NCI-H2171 (cell line): ENCODE measurements around the gene PARVG.

Experiments used
- DNase-seq: peaks from one replicate; lab custom pipeline; 2025; lab: John Stamatoyannopoulos, UW

Gene PARVG

DNA sequence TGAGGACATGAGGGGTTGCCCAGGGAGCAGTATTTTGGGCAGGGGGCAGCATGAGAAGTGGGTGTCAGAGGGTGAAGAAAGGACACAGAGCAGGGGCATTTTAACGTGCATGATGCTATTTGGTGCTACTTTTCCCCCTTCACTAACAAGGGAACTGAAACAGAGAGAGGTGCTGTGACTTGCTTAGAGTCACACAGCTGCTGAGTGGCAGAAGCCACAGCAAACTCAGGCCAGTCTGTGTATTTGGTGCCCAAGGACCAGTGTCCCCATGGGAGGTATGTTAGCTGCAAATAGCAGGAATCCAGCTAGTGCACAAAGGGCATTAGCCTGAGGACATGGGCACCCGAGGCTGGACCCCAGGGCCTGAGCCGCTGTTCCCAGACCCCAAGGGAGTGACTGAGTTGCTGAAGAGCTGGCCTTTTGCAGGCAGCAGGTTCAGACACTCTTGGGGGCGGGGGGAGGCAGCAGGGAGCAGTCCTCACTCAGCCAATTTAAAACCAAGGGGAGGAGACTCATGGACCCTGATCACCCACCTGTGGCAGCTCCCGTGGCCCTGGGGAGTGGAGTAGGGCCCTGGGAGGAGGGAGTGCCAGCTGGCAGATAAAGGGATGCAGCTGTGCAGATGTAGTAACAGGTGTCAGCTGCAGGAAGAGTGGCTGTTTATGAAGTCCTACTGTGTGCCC is 14.6 kb downstream of the PARVG start:
- peak; percentile 35 for DNase-seq

GRCh38 chr22:44196241-44196640 is 15.5 kb downstream of the PARVG start:
- no peak for DNase-seq

DNA sequence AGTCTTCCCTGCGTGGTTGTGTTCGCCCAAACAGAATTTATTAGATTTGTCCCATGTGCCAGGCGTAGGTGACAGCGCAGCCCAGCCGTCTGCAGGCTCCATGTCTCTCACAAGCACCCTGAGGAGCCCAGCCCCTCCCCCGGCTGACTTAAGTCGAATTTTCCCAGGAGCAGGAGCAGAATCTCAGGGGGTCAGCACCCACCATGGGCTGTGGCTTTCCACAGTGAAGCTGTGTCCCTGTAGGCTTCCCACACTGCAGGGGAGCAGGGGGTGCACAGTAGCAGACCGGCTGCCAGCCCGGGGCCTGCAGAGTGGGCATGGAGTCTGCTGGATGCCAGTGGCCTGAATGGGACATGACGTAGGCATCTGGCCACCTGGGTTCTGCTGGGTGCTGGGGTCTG is 16.0 kb downstream of the PARVG start:
- DNase-seq: no peak

DNA sequence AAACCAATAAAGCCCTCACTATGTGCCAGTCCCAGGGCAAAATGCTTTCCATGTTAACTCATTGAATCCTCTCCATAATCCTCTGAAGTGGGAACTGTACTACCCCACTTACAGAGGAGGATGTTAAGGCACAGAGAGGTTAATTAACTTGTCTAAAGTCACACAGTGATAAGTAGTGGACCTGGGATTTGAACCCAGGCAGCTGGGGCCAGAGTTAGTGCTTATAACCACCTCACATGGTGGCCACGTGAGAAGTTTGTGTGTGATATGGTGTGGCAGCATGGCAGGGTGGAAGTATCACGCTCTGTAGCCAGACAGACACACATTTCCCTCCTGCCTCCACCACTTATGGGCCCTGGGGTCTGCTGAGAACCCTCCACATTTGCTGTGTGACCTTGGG is 16.5 kb downstream of the PARVG start:
- DNase-seq: no peak

- DNase-seq: no peak
Measured at GRCh38 chr22:44199164-44199563, 18.4 kb downstream of the PARVG start.

DNA sequence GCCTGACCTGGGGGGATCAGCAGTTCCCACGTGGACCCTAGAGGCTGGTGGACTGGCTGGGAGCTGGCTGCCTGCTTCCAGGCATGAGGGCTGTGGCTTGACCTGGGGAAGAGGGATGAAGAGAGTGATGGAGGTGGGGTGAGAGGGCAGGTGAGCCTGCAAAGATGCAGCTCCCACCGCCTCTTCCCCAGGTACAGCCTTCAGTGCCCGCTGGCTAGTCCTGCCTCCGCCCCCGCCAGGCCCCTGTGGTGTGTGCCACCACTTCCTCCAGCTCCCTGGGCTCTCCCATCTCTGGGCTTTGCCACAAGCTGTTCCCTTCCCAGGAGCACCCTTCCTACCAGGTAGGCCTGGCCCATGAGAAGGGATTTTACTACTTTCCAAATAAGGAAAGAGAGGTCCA is 19.1 kb downstream of the PARVG start:
- no peak for DNase-seq

DNA sequence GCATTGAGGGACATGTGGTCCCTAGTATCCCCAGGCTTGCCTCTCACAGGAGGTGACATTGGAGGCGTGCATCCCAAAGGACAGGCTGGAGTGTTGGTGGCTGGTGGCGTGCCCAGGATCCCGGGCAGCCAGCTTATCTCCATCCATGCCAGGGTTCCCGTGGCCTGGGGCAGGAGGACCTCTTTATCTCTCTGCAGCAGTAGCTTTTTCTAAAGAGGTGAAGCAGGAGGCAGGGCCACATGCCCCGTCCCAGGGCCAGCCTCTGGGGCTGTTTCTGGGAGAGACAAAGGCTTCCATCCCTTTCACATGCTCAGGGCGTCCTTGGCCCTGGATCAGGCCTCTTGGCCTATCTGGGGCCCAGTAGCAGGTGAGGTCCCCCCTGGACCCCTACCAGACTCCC is 19.7 kb downstream of the PARVG start:
- DNase-seq: no peak

GRCh38 chr22:44200855-44201550 is 20.3 kb downstream of the PARVG start:
- DNase-seq: no peak

DNA sequence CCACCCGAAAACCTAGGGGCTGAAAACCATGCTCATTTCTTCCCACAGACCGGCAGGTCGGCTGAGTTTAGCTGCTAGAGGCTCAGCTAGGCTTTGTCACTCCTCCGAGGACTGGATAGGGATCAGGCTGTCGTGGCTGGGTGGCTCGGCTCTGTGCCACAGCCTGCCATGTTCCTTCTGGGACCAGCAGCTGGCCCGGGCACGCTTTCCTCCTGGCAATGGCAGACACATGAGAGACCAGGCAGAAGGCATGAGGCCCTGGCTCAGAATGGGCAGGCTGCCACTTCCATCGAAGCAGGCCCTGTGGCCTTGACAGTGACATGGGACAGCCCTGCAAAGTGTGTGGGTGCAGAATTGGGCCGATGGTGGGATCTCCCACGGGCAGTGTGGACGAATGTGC is 20.9 kb downstream of the PARVG start:
- no peak for DNase-seq

DNA sequence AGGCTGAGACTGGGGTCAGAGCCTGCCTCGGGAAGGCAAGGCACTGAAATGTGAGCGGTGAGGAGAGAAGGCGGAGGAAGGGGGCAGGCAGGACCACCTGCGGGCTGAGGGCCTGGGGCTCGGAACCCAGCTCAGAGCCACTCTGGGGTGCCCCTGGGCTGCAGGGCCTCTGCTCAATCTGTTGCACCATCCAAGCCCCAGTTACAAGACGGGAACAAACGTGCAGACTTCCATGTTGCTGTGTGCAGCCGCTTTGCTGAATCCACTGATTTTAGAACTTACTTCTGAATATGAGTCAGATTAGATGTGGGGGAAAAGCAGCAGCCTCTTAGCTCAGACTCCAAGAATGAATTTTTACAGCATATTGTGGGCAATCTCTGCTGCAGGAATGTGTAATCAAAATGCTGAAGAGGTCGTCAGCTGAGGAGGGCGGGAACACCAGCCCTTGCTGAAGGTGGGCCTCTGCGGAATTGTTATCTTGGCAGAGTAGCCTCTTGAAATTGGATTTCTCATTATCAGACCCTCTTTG is 21.6 kb downstream of the PARVG start:
- no peak for DNase-seq

DNA sequence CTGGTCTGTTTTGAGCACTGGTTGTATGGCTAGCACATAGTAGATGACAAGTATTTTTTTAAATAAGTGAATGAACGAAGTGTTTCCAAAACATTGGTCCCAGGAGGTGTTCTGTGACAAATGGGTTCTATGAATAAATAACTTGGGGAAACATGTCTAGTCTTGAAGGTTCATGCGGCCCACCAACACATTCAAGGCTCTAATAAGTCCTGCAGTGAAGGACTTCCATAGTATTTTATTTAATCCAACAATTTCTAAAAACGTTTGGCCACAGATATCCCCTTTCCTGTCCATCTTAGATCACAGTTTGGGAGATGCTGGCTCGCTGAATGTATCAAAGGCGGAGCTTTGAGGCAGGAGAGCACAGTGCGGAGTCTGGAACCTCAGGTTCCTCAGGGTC is 22.5 kb downstream of the PARVG start:
- no peak for DNase-seq

GRCh38 chr22:44204739-44205515 is 24.2 kb downstream of the PARVG start:
- no peak for DNase-seq

- DNase-seq: no peak
Measured at GRCh38 chr22:44205516-44206329, 25.0 kb downstream of the PARVG start.

DNA sequence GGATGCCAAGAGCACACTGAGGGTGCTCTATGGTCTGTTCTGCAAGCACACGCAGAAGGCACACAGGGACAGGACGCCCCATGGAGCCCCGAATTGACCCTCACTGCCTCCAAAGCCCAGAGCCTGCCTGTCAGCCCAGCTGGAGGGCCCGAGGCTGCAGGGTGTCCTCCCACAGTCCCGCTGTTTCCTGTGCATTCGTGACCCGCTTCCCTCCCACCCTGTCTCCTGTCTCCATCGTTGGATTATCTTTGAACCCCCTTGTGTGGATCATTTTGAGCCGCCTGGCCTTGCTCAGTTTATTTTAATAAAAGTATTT is 25.6 kb downstream of the PARVG start:
- DNase-seq: no peak

DNA sequence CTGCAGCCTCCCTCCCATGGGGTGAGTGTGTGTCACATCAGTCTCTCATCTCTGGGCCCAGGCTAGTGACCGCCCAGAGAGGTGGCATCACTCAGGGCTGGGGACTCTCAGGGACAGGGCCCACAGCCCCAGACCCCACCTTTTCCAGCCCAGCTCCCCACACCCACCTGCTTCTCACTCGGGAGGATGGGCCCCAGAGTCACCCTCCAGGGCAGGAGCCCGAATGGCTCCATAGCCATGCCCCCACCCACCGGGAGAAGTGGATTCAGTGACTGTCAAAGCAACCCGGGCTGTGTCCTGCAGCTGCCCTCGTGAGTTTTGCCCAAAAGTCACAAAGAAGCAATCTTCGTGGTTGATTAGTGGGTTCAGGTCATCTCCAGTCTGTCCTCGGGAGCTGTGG is 26.0 kb downstream of the PARVG start:
- DNase-seq: no peak

DNA sequence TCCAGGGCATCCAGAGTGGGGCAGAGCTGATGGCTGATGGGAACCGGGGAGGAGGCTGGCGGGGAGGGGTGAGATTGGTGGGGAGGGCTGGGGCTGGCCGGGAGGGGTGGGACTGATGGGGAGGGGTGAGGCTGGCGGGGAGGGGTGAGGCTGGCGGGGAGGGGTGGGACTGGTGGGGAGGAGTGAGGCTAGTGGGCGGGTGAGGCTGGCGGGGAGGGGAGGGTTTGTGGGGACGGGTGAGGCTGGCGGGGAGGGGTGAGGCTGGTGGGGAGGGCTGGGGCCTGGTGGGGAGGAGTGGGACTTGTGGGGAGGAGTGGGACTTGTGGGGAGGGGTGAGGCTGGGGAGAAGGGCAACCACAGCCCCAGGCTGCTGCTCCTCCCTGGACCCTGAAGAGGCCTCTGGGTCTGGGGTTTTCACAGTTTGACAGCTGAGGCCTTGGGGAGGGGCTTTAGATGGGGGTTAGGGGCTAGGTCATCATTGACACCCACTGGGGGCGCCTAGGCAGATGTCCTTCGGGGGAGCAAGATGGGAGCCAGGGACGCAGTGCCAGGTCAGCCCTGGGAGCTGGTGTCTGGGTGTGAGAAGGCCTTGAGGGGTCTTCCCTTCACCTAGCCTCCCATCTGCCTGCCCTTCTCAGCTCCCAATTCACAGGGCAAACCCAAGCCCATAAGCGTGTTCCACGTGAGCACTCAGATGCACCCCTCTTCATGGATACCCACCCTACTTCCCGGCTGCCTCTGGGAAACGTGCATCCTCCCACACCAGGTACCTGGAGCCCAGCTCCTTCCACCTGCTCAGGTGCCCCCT is 26.7 kb downstream of the PARVG start:
- no peak for DNase-seq

- DNase-seq: no peak
Measured at GRCh38 chr22:44207981-44208317, 27.2 kb downstream of the PARVG start.

DNA sequence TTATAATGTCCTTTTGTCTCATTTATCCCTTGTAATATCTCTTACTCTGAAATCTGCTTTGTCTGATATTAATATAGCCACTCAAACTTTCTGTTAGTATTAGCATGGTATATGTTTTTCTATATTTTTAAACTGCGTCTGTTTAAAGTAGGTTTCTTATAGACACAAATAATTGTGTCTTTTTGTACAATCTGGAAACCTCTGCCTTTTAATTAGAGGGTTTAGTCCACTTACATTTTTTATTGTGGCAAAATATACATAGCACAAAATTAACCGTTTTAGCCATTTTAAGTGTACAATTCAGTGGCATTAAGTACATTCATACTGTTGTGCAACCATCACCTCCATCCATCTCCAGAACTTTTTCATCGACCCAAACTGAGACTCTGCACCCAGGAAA is 28.6 kb downstream of the PARVG start:
- DNase-seq: no peak

GRCh38 chr22:44210722-44211121 is 30.0 kb downstream of the PARVG start:
- no peak for DNase-seq

DNA sequence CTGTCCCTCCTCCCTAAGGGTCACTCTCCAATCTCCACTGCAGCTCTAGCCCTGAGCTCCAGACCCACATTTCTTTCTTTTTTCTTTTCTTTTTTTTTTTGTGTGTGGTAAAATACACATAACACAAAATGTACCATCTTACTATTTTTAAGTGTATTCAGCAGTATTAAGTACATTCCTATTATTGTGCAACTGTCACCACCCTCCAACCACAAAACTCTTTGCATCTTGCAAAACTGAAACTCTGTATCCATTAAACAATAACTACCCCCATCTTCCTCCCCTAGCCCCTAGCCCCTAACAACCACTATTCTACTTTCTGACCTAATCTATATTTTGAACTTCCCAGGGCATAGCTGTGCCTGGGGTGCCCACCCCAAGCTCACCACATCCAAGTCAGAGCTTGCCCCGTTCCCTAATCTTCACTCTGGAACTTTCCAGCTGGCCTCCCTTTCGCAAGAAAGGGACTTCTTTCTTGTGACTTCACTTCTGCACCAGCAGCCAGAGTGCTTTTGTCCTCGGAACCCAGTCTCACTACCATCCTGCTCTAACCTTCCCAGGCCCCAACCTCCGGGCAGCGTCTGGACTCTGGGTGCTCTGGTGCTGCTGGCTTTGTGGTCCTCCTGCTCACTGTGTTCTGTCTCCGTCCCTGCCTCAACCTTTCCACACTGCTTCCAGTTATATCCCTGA is 30.7 kb downstream of the PARVG start:
- DNase-seq: no peak
